ENCODE measurements around the gene GLCE. TPM values are rescaled to one million over a fixed set of nuclear protein-coding genes. Genes with fewer than 3 reads are reported as not detected.

Gene GLCE
- total and polyA plus RNA-seq, 4 donors: 6.8 to 26.3 (median 13.7) TPM

DNA sequence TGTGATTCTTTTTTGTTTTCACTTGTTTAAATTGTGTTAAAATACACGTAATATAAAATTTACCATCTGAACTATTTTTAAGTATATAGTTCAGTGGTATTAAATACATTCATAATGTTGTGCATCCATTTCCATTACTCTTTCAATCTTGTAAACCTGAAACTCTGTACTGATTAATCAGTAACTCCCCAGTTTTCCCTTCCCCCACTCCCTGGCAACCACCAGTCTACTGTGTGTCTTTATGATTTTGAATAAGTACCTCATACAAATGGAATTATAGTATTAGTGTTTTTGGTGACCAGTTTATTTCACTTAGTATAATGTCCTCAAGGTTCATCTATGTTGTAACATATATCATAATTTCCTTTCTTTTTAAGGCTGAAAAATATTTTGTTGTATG is 59.3 kb downstream of the GLCE start:
- TF ChIP-seq RAD21 (IDR thresholded peaks at IDR 0.05) (peak in 1 of 2 donors; percentile 4), NR2F2 (IDR thresholded peaks at IDR 0.05) (no peak)
- H3K4me3 ChIP-seq (ENCODE audit: low read depth in 1 of 3, low read length in 3 of 3): no peak overlapping the region
- no peak overlapping the region for H3K27ac ChIP-seq (ENCODE audit: low read depth in 1 of 2, low read length in 2 of 2)
- peaks cover 3 to 27% (median 7%) of the 10 kb centered on the region in 4 donors for H3K4me1 ChIP-seq (ENCODE audit: control insufficient read depth in 4 of 4, insufficient read depth in 4 of 4, low read length in 3 of 4)
- no peaks in the 10 kb centered on the region for H3K36me3 ChIP-seq (ENCODE audit: control insufficient read depth in 4 of 4, insufficient read depth in 3 of 4, low read depth in 1 of 4, low read length in 3 of 4)
- WGBS: 89% methylated on average over 1 of the region's 1 CpG
- no peaks in the 10 kb centered on the region for H3K9me3 ChIP-seq (ENCODE audit: control insufficient read depth in 4 of 4, low read length in 3 of 4)
- H3K27me3 ChIP-seq (ENCODE audit: control insufficient read depth in 4 of 4, insufficient read depth in 4 of 4, low read length in 3 of 4): no peaks in the 10 kb centered on the region
- DNase-seq (ENCODE audit: low spot score): no peak
- no peak overlapping the region for H3K9ac ChIP-seq (ENCODE audit: low read depth in 1 of 2, low read length in 2 of 2)

DNA sequence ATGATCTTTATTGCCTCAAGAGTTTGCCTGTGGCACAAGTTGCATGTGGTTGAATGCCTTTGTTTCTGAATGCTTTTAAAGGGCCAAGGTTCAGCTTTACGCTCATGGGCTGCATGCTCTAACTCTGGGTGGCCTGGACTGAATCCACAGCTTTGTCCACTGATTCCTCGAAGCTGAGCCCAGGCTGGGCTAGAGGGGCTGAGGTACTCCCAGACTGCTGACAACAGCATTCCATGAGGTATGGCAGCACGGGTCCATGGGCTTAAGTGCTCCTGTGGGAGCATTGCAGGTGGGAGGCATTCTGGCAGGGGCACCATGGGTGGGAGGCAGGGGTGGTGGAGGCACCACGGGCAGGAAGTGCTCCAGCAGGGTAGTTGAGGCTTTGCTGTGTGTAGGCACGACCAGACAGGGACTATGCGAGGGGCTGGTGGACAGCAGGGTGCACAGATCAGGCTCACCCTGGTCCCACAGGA is 61.6 kb downstream of the GLCE start:
- H3K4me3 ChIP-seq (ENCODE audit: low read depth in 1 of 3, low read length in 3 of 3): no peak overlapping the region
- H3K36me3 ChIP-seq (ENCODE audit: control insufficient read depth in 4 of 4, insufficient read depth in 3 of 4, low read depth in 1 of 4, low read length in 3 of 4): no peaks in the 10 kb centered on the region
- no peak overlapping the region for H3K9ac ChIP-seq (ENCODE audit: low read depth in 1 of 2, low read length in 2 of 2)
- H3K27ac ChIP-seq (ENCODE audit: low read depth in 1 of 2, low read length in 2 of 2): peak overlapping the region in 1 of 2 donors; percentile 38
- H3K4me1 ChIP-seq (ENCODE audit: control insufficient read depth in 4 of 4, insufficient read depth in 4 of 4, low read length in 3 of 4): peaks cover 4 to 40% (median 21%) of the 10 kb centered on the region in 4 donors
- no peaks in the 10 kb centered on the region for H3K27me3 ChIP-seq (ENCODE audit: control insufficient read depth in 4 of 4, insufficient read depth in 4 of 4, low read length in 3 of 4)
- TF ChIP-seq SP1 (IDR thresholded peaks at IDR 0.05) (peak; percentile 47), NR2F2 (IDR thresholded peaks at IDR 0.05) (no peak), TAF1 (conservative IDR thresholded peaks at IDR 0.05) (no peak), HNF4G (IDR thresholded peaks at IDR 0.05) (no peak), FOXA1 (IDR thresholded peaks at IDR 0.05) (no peak), HNF4A (conservative IDR thresholded peaks at IDR 0.05) (peak; percentile 44 to 59), RAD21 (IDR thresholded peaks at IDR 0.05) (no peak), RXRA (IDR thresholded peaks at IDR 0.05) (peak in 1 of 2 donors; percentile 7), FOXA2 (IDR thresholded peaks at IDR 0.05) (no peak)
- TF ChIP-seq, protein P1, sequence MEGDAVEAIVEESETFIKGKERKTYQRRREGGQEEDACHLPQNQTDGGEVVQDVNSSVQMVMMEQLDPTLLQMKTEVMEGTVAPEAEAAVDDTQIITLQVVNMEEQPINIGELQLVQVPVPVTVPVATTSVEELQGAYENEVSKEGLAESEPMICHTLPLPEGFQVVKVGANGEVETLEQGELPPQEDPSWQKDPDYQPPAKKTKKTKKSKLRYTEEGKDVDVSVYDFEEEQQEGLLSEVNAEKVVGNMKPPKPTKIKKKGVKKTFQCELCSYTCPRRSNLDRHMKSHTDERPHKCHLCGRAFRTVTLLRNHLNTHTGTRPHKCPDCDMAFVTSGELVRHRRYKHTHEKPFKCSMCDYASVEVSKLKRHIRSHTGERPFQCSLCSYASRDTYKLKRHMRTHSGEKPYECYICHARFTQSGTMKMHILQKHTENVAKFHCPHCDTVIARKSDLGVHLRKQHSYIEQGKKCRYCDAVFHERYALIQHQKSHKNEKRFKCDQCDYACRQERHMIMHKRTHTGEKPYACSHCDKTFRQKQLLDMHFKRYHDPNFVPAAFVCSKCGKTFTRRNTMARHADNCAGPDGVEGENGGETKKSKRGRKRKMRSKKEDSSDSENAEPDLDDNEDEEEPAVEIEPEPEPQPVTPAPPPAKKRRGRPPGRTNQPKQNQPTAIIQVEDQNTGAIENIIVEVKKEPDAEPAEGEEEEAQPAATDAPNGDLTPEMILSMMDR (IDR thresholded peaks at IDR 0.05; ENCODE audit: low read depth, low read length, missing input control): no peak
- TF ChIP-seq, protein P2, sequence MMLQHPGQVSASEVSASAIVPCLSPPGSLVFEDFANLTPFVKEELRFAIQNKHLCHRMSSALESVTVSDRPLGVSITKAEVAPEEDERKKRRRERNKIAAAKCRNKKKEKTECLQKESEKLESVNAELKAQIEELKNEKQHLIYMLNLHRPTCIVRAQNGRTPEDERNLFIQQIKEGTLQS (IDR thresholded peaks at IDR 0.05): no peak
- TF ChIP-seq, protein P3, sequence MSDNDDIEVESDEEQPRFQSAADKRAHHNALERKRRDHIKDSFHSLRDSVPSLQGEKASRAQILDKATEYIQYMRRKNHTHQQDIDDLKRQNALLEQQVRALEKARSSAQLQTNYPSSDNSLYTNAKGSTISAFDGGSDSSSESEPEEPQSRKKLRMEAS (IDR thresholded peaks at IDR 0.05): no peak
- no peak for DNase-seq (ENCODE audit: low spot score)
- no peaks in the 10 kb centered on the region for H3K9me3 ChIP-seq (ENCODE audit: control insufficient read depth in 4 of 4, low read length in 3 of 4)
- WGBS: 72% methylated on average over 6 of the region's 6 CpGs

DNA sequence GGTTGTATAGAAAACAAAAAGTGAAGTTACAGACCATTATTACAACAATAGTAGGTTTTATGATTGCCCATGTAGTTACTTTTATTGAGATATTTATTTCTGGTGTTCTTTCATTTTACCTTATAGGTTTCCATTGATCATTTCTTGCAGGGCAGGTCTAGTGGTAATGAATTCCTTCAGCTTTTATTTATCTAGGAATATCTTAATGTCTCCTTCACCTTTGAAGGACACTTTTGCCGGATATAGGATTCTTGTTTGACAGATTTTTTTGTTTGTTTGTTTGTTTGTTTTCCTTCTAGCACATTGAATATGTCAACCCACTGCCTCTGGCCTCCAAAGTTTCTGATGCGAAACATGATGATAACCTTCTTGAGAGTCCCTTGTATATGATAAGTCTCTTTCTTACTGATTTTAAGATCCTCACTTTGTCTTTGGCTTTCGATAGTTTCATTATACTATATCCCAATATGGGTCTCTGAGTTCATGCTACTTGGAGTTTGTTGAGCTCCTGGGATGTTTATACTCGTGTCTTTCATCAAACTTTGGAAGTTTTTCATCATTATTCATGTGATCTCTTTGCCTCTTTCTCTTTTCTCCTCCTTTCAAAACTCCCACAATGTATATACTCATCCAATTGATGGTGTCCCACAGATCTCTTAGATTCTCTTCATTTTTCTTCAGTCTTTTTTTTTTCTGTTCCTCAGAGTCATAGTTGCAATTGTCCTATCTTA is 62.8 kb downstream of the GLCE start:
- H3K9me3 ChIP-seq (ENCODE audit: control insufficient read depth in 4 of 4, low read length in 3 of 4): no peaks in the 10 kb centered on the region
- H3K9ac ChIP-seq (ENCODE audit: low read depth in 1 of 2, low read length in 2 of 2): no peak overlapping the region
- no peaks in the 10 kb centered on the region for H3K27me3 ChIP-seq (ENCODE audit: control insufficient read depth in 4 of 4, insufficient read depth in 4 of 4, low read length in 3 of 4)
- DNase-seq (ENCODE audit: low spot score): no peak
- 94% methylated on average over 4 of the region's 4 CpGs for WGBS
- H3K4me1 ChIP-seq (ENCODE audit: control insufficient read depth in 4 of 4, insufficient read depth in 4 of 4, low read length in 3 of 4): peaks cover 3 to 38% (median 21%) of the 10 kb centered on the region in 4 donors
- H3K36me3 ChIP-seq (ENCODE audit: control insufficient read depth in 4 of 4, insufficient read depth in 3 of 4, low read depth in 1 of 4, low read length in 3 of 4): no peaks in the 10 kb centered on the region
- H3K27ac ChIP-seq (ENCODE audit: low read depth in 1 of 2, low read length in 2 of 2): no peak overlapping the region
- no peak overlapping the region for H3K4me3 ChIP-seq (ENCODE audit: low read depth in 1 of 3, low read length in 3 of 3)
- no peak for TF ChIP-seq EGR1 (IDR thresholded peaks at IDR 0.05; ENCODE audit: low read depth in 2 of 2)
- TF ChIP-seq RAD21 (IDR thresholded peaks at IDR 0.05): no peak
- TF ChIP-seq JUND (IDR thresholded peaks at IDR 0.05): no peak
- no peak for TF ChIP-seq HNF4A (conservative IDR thresholded peaks at IDR 0.05)
- TF ChIP-seq FOXA2 (IDR thresholded peaks at IDR 0.05): no peak
- TF ChIP-seq TAF1 (conservative IDR thresholded peaks at IDR 0.05): no peak
- no peak for TF ChIP-seq YY1 (IDR thresholded peaks at IDR 0.05)
- TF ChIP-seq, protein P4, sequence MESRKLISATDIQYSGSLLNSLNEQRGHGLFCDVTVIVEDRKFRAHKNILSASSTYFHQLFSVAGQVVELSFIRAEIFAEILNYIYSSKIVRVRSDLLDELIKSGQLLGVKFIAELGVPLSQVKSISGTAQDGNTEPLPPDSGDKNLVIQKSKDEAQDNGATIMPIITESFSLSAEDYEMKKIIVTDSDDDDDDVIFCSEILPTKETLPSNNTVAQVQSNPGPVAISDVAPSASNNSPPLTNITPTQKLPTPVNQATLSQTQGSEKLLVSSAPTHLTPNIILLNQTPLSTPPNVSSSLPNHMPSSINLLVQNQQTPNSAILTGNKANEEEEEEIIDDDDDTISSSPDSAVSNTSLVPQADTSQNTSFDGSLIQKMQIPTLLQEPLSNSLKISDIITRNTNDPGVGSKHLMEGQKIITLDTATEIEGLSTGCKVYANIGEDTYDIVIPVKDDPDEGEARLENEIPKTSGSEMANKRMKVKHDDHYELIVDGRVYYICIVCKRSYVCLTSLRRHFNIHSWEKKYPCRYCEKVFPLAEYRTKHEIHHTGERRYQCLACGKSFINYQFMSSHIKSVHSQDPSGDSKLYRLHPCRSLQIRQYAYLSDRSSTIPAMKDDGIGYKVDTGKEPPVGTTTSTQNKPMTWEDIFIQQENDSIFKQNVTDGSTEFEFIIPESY (IDR thresholded peaks at IDR 0.05): no peak
- TF ChIP-seq SP1 (IDR thresholded peaks at IDR 0.05): no peak
- TF ChIP-seq, protein P1 (IDR thresholded peaks at IDR 0.05; ENCODE audit: low read depth, low read length, missing input control): no peak
- TF ChIP-seq, protein P3 (IDR thresholded peaks at IDR 0.05): no peak

Measured in liver (tissue), 9 donors.